GM19468 (cell line): ENCODE results near the gene HSPB7.
"Not testable (repeated sequence)": the region's sequence is repeated elsewhere in the genome, so short reads cannot be mapped to it uniquely, and the experiment has no call there.

Experiments used
- ATAC-seq: cut with Tn5 transposase; IDR thresholded peaks from one replicate; pipeline ENCODE4 v1.9.1; 2021; ENCODE audit warnings: mild to moderate bottlenecking, moderate library complexity, moderate number of reproducible peaks; ENCODE audit not compliant: unreplicated experiment; ENCODE audit errors: extremely low read depth

HSPB7 gene

GRCh38 chr1:16026723-16027484 lies 9.1 kb upstream of the HSPB7 start:
- ATAC-seq = no peak

- not testable (repeated sequence) for ATAC-seq
Measured at GRCh38 chr1:16026302-16026701, 8.5 kb upstream of the HSPB7 start.

- no peak for ATAC-seq
Measured at GRCh38 chr1:16023050-16023653, 5.3 kb upstream of the HSPB7 start.

GRCh38 chr1:16022393-16022792 lies 4.5 kb upstream of the HSPB7 start:
- ATAC-seq = no peak

GRCh38 chr1:16021681-16022080 lies 3.8 kb upstream of the HSPB7 start, which contains the start of gene CLCNKA:
CLCNKA (plus strand) TSS chr1:16022036; CDS start chr1:16022620, 584 bp downstream.
- no peak for ATAC-seq

GRCh38 chr1:16020878-16021277 lies 3.0 kb upstream of the HSPB7 start:
- not testable (repeated sequence) for ATAC-seq

GRCh38 chr1:16020325-16020724 lies 2.5 kb upstream of the HSPB7 start:
- no peak for ATAC-seq

- no peak for ATAC-seq
Measured at GRCh38 chr1:16019644-16020277, 1.9 kb upstream of the HSPB7 start.

GRCh38 chr1:16018749-16019643 lies 1.2 kb upstream of the HSPB7 start:
- ATAC-seq = no peak

GRCh38 chr1:16018308-16018707 lies 465 bp upstream of the HSPB7 start:
- no peak for ATAC-seq

- no peak for ATAC-seq
Measured at GRCh38 chr1:16017076-16017460, 775 bp downstream of the HSPB7 start.

- ATAC-seq = no peak
Measured at GRCh38 chr1:16015960-16016901, 1.6 kb downstream of the HSPB7 start.

GRCh38 chr1:16015491-16015890 lies 2.4 kb downstream of the HSPB7 start:
- ATAC-seq = no peak

GRCh38 chr1:16014509-16015482 lies 3.0 kb downstream of the HSPB7 start:
- no peak for ATAC-seq

- no peak for ATAC-seq
Measured at GRCh38 chr1:16013908-16014258, 4.0 kb downstream of the HSPB7 start.

GRCh38 chr1:16013220-16013907 lies 4.5 kb downstream of the HSPB7 start:
- ATAC-seq = no peak

GRCh38 chr1:16012590-16013219 lies 5.1 kb downstream of the HSPB7 start:
- ATAC-seq = no peak
